Suprapubic skin (tissue), 4 donors: ENCODE measurements around the gene LILRB1.

ENCODE experiments used
- CTCF ChIP-seq, 2 donors: fragments of 200-600 bp in 1 of 2; fragments of 450-650 bp in 1 of 2; sonication (generic) in 1 of 2; IDR thresholded peaks; one replicate each; pipeline ENCODE4 v1.5.1; 2016 to 2019; ENCODE audit warnings: antibody characterized with exemption in 2 of 2, mild to moderate bottlenecking in 1 of 2, moderate library complexity in 1 of 2
- EP300 ChIP-seq: sonication (generic); formaldehyde crosslinking; IDR thresholded peaks from one replicate; pipeline ENCODE4 v1.6.1; 2017; ENCODE audit warnings: antibody characterized with exemption
- POLR2A ChIP-seq, 2 donors: fragments of 450-650 bp; IDR thresholded peaks; one replicate each; pipeline ENCODE4 v1.6.1; 2017; ENCODE audit warnings: antibody characterized with exemption in 2 of 2, mild to moderate bottlenecking in 2 of 2, moderate library complexity in 2 of 2
- POLR2AphosphoS5 ChIP-seq, 3 donors: sonication (generic); formaldehyde crosslinking; IDR thresholded peaks; one replicate each; pipeline ENCODE4 v1.6.1; 2017; ENCODE audit warnings: antibody characterized with exemption in 3 of 3

GRCh38 chr19:54650108-54650655, 19.9 kb downstream of the LILRB1 start:
- TF ChIP-seq EP300 (no peak), CTCF (IDR thresholded peaks at IDR 0.05) (no peak), POLR2AphosphoS5 (IDR thresholded peaks at IDR 0.05) (no peak), POLR2A (IDR thresholded peaks at IDR 0.05) (no peak)
